Colonic mucosa (tissue), 4 donors: ENCODE data around the gene CD81. TPM values are rescaled to one million over a fixed set of nuclear protein-coding genes. Genes with fewer than 3 reads are reported as not detected.

Experiments used
- DNase-seq: peaks from one replicate; pipeline ENCODE4 v3.0.0-alpha.2; 2020
- H3K27ac ChIP-seq: fragments of 200-600 bp; one replicate; pipeline ENCODE4 v1.8.0; 2021
- H3K27me3 ChIP-seq: fragments of 200-600 bp; one replicate; pipeline ENCODE4 v1.8.0; 2021
- H3K36me3 ChIP-seq: fragments of 200-600 bp; one replicate; pipeline ENCODE4 v1.8.0; 2021
- H3K4me1 ChIP-seq: fragments of 200-600 bp; one replicate; pipeline ENCODE4 v1.8.0; 2021; ENCODE audit warnings: mild to moderate bottlenecking
- H3K4me3 ChIP-seq: fragments of 200-600 bp; one replicate; pipeline ENCODE4 v1.8.0; 2021
- H3K9ac ChIP-seq, 2 donors: one replicate each; pipeline ENCODE4 v1.7.0; 2013; ENCODE audit warnings: control low read depth in 2 of 2, low read depth in 2 of 2, low read length in 2 of 2
- H3K9me3 ChIP-seq: fragments of 200-600 bp; one replicate; pipeline ENCODE4 v1.8.0; 2021
- intact Hi-C: fragments of 100-400 bp; cut with DNase I; formaldehyde crosslinking; loops from one replicate; pipeline ENCODE4 v1.14.1; 2022
- total RNA-seq, 2 donors: library from RNA; stranded (reverse); fragmentation: NEBNext Ultra II Directional in 1 of 2; extraction: Animal tissue kit (Norgen Biotek cat#: 25700) in 1 of 2; gene quantifications; one replicate each; pipeline ENCODE4 v1.2.1, GENCODE V29; 2021
- TF ChIP-seq, protein P1 (sequence below): fragments of 200-600 bp; IDR thresholded peaks from one replicate; pipeline ENCODE4 v1.8.0; 2022; ENCODE audit warnings: antibody characterized with exemption, mild to moderate bottlenecking
- donor health status: healthy.
- donor health status: DM: no; HTN: no; CAD: no.
- donor health status: DM: no; HTN: no; CAD: no.

The CD81 gene
- total RNA-seq, 2 donors from 2014 or later: 185 to 208 TPM

- H3K9ac ChIP-seq: no peak overlapping the region
- no peak for DNase-seq
- TF ChIP-seq, protein P1, sequence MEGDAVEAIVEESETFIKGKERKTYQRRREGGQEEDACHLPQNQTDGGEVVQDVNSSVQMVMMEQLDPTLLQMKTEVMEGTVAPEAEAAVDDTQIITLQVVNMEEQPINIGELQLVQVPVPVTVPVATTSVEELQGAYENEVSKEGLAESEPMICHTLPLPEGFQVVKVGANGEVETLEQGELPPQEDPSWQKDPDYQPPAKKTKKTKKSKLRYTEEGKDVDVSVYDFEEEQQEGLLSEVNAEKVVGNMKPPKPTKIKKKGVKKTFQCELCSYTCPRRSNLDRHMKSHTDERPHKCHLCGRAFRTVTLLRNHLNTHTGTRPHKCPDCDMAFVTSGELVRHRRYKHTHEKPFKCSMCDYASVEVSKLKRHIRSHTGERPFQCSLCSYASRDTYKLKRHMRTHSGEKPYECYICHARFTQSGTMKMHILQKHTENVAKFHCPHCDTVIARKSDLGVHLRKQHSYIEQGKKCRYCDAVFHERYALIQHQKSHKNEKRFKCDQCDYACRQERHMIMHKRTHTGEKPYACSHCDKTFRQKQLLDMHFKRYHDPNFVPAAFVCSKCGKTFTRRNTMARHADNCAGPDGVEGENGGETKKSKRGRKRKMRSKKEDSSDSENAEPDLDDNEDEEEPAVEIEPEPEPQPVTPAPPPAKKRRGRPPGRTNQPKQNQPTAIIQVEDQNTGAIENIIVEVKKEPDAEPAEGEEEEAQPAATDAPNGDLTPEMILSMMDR: no peak
- H3K4me1 ChIP-seq: no peaks in the 10 kb centered on the region
- H3K36me3 ChIP-seq: no peaks in the 10 kb centered on the region
- intact Hi-C loops: no loop called here
- no peaks in the 10 kb centered on the region for H3K27me3 ChIP-seq
- no peak overlapping the region for H3K27ac ChIP-seq
- no peak overlapping the region for H3K4me3 ChIP-seq
- H3K9me3 ChIP-seq: no peaks in the 10 kb centered on the region
These were observed 33.6 kb upstream of the CD81 start for GRCh38 chr11:2343502-2343901.

GRCh38 chr11:2345050-2345449 is 32.1 kb upstream of the CD81 start:
- no peaks in the 10 kb centered on the region for H3K9me3 ChIP-seq
- no peak overlapping the region for H3K4me3 ChIP-seq
- H3K36me3 ChIP-seq: no peaks in the 10 kb centered on the region
- no peak overlapping the region for H3K27ac ChIP-seq
- no peak for DNase-seq
- intact Hi-C loops: no loop called here
- no peaks in the 10 kb centered on the region for H3K4me1 ChIP-seq
- TF ChIP-seq, protein P1: no peak
- no peak overlapping the region for H3K9ac ChIP-seq
- H3K27me3 ChIP-seq: no peaks in the 10 kb centered on the region

- Histone ChIP-seq H3K4me3 (no peak overlapping the region), H3K36me3 (no peaks in the 10 kb centered on the region), H3K9me3 (no peaks in the 10 kb centered on the region), H3K27me3 (no peaks in the 10 kb centered on the region), H3K4me1 (no peaks in the 10 kb centered on the region), H3K9ac (no peak overlapping the region), H3K27ac (no peak overlapping the region)
- intact Hi-C loops: no loop called here
- TF ChIP-seq, protein P1: no peak
- DNase-seq: no peak
These were observed 31.1 kb upstream of the CD81 start for GRCh38 chr11:2346014-2346413.

DNA sequence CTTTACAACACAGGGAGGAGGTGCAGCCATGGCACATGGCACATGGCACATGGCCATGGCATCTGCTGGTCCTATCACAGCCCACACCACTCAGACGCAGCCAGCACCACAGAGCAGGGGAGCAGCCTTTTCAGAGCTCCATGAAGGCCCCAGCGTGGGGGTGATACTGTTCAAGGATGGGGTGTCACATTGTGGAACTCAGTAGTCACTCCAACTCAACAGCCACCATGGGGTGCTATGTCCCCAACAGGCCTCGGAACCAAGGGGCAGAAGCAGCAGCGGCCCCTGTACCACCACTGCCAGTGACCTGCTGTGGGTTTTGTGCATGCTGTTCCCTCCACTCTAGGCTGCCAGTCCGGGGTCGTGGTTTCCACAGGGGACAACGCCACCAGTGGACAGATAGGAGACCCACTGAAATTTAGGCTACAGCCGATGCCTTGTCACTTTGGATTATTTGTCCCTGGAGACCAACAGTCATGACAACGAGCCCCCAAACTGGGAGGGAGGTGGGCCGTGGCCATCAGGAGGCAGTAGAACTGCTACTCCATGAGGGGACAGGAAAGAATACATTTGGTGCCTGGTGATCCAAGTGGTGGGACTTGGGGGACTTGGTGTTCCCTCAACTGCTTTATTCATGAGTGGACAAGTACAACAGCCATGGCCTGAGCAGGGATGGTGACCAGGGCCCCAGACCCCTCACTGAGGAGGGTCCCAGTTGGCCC is 30.4 kb upstream of the CD81 start:
- intact Hi-C loops: no loop called here
- TF ChIP-seq, protein P1: no peak

DNA sequence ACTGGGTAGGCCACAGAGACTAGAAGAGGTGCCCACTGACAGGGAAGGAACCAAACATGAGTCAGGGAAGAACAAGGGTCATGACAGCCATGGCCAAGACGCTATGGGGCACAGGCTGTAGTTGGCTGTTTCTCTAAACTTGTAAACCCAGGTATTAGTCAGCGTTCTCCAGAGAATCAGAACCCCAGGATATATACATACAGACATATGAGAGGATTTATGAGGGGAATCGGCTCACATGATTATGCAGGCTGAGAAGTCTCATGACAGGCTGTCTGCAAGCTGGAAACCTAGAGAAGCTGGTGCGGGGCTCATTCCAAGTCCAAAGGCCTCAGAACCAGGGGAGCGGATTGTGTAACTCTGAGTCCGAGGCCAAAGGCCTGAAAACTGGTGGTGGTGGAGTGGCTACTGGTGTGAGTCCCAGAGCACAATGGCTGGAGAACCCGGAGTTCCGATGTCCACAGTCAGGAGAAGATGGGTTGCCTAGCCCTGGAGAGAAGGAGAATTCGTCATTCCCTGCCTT is 29.7 kb upstream of the CD81 start:
- DNase-seq: no peak
- no peak overlapping the region for H3K4me3 ChIP-seq
- no peaks in the 10 kb centered on the region for H3K4me1 ChIP-seq
- no peak overlapping the region for H3K9ac ChIP-seq
- no peaks in the 10 kb centered on the region for H3K9me3 ChIP-seq
- intact Hi-C loops: no loop called here
- TF ChIP-seq, protein P1: no peak
- no peaks in the 10 kb centered on the region for H3K27me3 ChIP-seq
- no peaks in the 10 kb centered on the region for H3K36me3 ChIP-seq
- no peak overlapping the region for H3K27ac ChIP-seq

More for the DNA sequence above, 30.4 kb upstream of the CD81 start:
- Histone ChIP-seq H3K27ac (no peak overlapping the region), H3K9ac (no peak overlapping the region), H3K4me3 (no peak overlapping the region), H3K9me3 (no peaks in the 10 kb centered on the region), H3K36me3 (no peaks in the 10 kb centered on the region), H3K4me1 (no peaks in the 10 kb centered on the region), H3K27me3 (no peaks in the 10 kb centered on the region)
- DNase-seq: no peak
